HTR-8/SVneo (cell line): ENCODE measurements around the gene FOXD4L3.
"Not testable (repeated sequence)": the region's sequence is repeated elsewhere in the genome, so short reads cannot be mapped to it uniquely, and the experiment has no call there.

Experiments used
- DNase-seq: peaks from one replicate; pipeline ENCODE4 v3.0.0; 2011; ENCODE audit warnings: low spot score, mixed read lengths; ENCODE audit not compliant: insufficient read length
- FAIRE-seq: peaks from 2 replicates; lab custom pipeline; 2011; peaks lifted over from hg19 to GRCh38; lab: Jason Lieb, UNC

The FOXD4L3 gene

GRCh38 chr9:68302567-68302966 lies at the start of gene FOXD4L3:
Gene FOXD4L3, plus strand, starts transcription at chr9:68302867. Its CDS starts 85 bp downstream, at chr9:68302952.
- not testable (repeated sequence) for DNase-seq, FAIRE-seq

GRCh38 chr9:68281041-68281440 lies 21.6 kb upstream of the FOXD4L3 start:
- not testable (repeated sequence) for FAIRE-seq, DNase-seq

DNA sequence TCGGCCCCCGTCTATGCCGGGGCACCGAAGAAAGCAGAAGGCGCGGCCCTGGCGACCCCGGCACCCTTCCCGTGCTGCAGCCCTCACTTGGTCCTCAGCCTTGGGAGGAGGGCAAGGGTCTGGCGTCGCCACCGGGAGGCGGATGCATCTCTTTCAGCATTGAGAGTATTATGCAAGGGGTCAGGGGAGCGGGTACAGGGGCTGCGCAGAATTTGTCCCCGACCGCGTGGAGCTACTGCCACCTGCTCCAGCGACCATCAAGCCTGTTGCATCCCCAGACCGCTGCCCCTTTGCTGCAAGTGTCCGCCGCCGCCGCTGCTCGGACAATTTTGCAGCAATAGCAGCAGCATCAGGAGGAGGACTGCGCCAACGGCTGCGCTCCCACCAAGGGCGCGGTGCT lies 1.1 kb downstream of the FOXD4L3 start:
- FAIRE-seq, DNase-seq: not testable (repeated sequence)

- FAIRE-seq, DNase-seq: not testable (repeated sequence)
These were observed 1.5 kb downstream of the FOXD4L3 start for GRCh38 chr9:68304212-68304611.

DNA sequence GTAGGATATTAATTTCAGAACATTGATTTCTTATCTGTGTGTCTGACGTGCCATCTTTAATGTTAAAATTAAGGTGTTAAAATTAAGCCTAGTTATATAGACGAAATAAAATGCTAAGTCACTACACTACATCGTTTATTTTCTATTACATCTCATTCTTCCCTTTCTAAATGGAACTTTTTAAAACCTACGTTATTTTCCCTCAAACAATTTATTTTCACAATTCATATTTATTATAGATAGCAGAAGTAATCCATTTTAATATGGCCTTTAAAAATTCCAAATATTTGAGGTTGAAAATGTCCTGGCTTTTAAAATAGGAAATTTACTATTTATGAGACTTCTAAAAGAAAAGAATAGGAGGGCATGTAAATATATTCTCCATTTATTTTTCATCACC lies 2.1 kb downstream of the FOXD4L3 start:
- not testable (repeated sequence) for FAIRE-seq, DNase-seq

DNA sequence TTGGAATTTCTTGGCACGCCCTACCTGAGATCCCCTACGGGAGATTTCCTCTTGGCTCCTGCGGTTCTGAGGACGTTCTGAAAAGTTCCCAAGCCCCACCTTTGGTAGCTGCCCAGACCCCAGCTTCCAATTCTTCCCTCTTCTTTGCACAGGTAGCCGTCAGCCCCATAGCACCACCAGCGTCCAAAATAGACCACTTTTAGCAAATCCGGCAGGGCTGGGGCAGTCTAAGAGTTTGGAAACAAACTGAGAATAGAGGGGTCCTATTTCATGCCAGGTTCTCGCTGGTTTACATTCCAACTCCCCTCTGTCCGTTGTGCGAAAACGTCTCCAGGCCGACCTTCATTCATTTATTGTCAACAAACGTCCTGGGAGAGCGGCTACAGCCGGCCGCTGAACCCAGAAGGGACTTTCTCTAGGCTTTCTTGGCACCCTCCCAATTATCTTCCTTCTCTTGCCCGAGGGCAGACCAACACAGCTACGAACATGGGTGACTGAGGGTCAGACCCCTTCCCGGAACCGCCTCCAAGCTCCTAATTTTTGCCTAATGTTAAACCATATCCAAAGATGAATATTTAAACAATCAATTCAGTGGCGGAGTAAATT lies 3.1 kb downstream of the FOXD4L3 start:
- not testable (repeated sequence) for DNase-seq, FAIRE-seq

- not testable (repeated sequence) for DNase-seq, FAIRE-seq
These were observed 3.8 kb downstream of the FOXD4L3 start for GRCh38 chr9:68306391-68306964.

GRCh38 chr9:68307127-68307526 lies 4.5 kb downstream of the FOXD4L3 start:
- not testable (repeated sequence) for FAIRE-seq, DNase-seq

- DNase-seq, FAIRE-seq: not testable (repeated sequence)
These were observed 5.0 kb downstream of the FOXD4L3 start for GRCh38 chr9:68307654-68308053.

DNA sequence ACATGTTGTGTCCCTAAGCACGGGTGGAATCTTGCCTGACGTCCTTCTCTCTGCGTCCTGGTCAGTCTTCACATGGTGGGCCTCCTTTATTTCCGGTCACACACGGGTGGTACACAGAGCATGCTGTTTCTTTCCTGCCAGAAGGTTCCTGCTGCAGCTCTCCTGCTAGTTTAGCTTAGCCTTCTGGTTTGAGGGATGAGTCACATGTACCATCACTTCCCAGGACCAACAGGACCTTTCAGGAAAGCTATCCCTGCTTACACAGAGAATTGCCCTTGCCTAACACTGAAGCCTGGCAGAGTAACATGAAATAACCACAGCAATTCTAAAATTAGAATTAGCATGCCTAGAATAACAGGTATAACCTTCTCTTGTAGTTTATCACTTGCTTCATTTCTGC lies 8.5 kb downstream of the FOXD4L3 start:
- not testable (repeated sequence) for DNase-seq, FAIRE-seq

GRCh38 chr9:68318209-68318608 lies 15.5 kb downstream of the FOXD4L3 start:
- not testable (repeated sequence) for FAIRE-seq, DNase-seq

- FAIRE-seq, DNase-seq: not testable (repeated sequence)
These were observed 21.1 kb downstream of the FOXD4L3 start for GRCh38 chr9:68323749-68324148.

DNA sequence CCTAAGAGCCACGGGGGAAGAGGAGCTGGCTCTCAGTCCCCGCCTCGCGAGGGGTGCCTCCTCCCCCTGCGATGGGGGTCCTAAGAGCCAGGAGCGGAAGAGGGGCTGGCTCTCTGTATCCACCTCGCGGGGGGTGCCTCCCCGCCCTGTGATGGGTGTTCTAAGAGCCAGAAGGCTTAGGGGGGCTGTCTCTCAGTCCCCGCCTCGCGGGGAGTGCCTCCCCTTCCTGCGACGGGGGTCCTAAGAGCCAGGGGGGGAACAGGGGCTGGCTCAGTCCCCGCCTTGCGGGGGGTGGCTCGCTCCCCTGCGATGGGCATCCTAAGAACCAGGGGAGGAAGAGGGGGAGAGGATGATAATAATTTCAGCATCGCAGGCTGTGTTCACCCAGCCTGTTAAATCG lies 21.9 kb downstream of the FOXD4L3 start:
- not testable (repeated sequence) for DNase-seq, FAIRE-seq

- not testable (repeated sequence) for FAIRE-seq, DNase-seq
These were observed 26.4 kb downstream of the FOXD4L3 start for GRCh38 chr9:68329106-68329505.

GRCh38 chr9:68330531-68331173 lies 28.0 kb downstream of the FOXD4L3 start:
- not testable (repeated sequence) for FAIRE-seq, DNase-seq

GRCh38 chr9:68332122-68332521 lies 29.5 kb downstream of the FOXD4L3 start:
- FAIRE-seq, DNase-seq: not testable (repeated sequence)

DNA sequence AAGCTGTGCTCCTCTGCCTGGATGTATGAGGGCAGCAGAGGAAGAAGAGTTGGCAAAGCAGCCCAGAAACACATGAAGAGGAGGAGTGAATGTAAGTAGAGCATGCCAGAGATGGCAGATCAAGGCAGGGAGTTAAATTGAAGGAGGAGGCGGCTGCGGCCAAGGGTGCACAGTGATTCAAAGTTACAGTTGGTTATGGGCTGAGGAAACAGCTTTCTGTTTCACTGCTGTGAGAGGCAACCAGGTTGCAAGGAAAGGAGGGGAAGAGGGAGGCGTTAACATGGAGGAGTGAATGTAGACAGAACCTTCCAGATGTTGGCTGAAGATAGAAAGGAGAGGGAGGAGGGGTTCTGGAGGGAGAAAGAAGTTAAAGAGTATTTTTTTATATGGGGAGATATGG lies 33.3 kb downstream of the FOXD4L3 start:
- DNase-seq, result not testable (repeated sequence)

GRCh38 chr9:68336639-68337339 lies 34.1 kb downstream of the FOXD4L3 start:
- not testable (repeated sequence) for FAIRE-seq, DNase-seq

More for the DNA sequence above, 33.3 kb downstream of the FOXD4L3 start:
- FAIRE-seq, result not testable (repeated sequence)

- not testable (repeated sequence) for DNase-seq, FAIRE-seq
These were observed 35.3 kb downstream of the FOXD4L3 start for GRCh38 chr9:68338000-68338399.
